Measurements from ENCODE around the gene ARCN1.

- TF ChIP-seq POLR2A (IDR thresholded peaks at IDR 0.05) = no peak
- TF ChIP-seq, protein P1, sequence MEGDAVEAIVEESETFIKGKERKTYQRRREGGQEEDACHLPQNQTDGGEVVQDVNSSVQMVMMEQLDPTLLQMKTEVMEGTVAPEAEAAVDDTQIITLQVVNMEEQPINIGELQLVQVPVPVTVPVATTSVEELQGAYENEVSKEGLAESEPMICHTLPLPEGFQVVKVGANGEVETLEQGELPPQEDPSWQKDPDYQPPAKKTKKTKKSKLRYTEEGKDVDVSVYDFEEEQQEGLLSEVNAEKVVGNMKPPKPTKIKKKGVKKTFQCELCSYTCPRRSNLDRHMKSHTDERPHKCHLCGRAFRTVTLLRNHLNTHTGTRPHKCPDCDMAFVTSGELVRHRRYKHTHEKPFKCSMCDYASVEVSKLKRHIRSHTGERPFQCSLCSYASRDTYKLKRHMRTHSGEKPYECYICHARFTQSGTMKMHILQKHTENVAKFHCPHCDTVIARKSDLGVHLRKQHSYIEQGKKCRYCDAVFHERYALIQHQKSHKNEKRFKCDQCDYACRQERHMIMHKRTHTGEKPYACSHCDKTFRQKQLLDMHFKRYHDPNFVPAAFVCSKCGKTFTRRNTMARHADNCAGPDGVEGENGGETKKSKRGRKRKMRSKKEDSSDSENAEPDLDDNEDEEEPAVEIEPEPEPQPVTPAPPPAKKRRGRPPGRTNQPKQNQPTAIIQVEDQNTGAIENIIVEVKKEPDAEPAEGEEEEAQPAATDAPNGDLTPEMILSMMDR (IDR thresholded peaks at IDR 0.05) = no peak
These were observed 45.5 kb upstream of the ARCN1 start for GRCh38 chr11:118526688-118527087.
